Measurements from ENCODE around the gene SOCS1. TPM values are rescaled to one million over a fixed set of nuclear protein-coding genes. Genes with fewer than 3 reads are reported as not detected.

SOCS1 gene
- total RNA-seq, 4 donors from 2014 or later = 1.1 to 5.5 (median 3.1) TPM

DNA sequence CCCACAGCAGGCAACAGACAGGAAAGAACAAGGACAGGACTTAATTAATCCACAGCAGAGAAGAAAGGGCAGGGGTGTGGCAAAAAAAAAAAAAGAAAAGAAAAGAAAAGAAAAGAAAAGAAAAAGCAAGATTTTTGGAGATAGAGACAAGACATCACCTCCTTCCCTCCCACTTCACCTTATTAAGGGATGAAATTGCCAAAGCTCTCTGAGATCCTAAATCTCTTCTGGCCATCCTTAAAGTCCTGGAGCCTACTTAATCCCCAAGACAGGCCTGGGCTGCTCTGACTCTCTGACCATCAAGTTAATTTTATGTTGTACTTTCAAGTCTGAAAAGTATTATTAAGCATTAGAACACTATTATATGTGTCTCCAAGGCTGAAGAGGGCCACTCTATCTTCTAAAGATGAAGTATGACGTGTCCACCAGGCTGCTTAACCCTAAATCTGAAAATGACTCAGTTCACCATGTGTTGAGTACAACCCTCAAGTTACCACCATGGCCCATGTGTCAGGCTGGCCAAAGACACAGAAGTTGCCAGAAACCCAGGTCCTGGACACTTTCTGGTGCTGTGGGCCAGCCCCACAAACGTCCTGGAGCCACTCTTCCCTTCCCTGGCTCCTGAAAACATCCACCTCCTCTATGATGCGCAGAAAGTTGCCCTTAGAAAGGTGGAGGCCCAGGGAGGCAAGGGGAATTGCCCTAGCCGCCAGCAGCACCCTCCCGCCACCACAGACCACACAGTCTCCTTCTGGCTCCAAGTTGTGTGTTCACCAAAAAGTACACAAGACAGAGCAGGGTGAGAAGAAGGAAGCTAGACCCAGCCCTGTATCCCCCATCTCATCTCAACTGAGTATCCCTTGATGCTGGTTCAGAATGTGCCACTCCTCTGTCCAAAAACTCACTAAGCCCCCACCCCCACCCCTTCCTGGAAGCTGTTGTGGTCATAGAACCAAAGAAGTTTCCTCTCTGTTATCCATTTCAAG, 2.7 kb downstream of the SOCS1 start:
- intact Hi-C loops (cut with DNase I; ENCODE audit: low total_unique reads) (loop anchor here (10.0 kb wide), 1 partner anchor 509 kb away; the partner anchor contains the start of gene NUBP1), in situ Hi-C loops (cut with MboI; ENCODE audit: low sequenced_read_pairs in 4 of 4) (no loop called here)
- no peak for TF ChIP-seq POLR2A (IDR thresholded peaks at IDR 0.05)
- TF ChIP-seq, protein P1, sequence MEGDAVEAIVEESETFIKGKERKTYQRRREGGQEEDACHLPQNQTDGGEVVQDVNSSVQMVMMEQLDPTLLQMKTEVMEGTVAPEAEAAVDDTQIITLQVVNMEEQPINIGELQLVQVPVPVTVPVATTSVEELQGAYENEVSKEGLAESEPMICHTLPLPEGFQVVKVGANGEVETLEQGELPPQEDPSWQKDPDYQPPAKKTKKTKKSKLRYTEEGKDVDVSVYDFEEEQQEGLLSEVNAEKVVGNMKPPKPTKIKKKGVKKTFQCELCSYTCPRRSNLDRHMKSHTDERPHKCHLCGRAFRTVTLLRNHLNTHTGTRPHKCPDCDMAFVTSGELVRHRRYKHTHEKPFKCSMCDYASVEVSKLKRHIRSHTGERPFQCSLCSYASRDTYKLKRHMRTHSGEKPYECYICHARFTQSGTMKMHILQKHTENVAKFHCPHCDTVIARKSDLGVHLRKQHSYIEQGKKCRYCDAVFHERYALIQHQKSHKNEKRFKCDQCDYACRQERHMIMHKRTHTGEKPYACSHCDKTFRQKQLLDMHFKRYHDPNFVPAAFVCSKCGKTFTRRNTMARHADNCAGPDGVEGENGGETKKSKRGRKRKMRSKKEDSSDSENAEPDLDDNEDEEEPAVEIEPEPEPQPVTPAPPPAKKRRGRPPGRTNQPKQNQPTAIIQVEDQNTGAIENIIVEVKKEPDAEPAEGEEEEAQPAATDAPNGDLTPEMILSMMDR (IDR thresholded peaks at IDR 0.05 in 4 of 5, conservative IDR thresholded peaks at IDR 0.05 in 1 of 5) = no peak
- ATAC-seq (no peak), DNase-seq (no peak)
- Histone ChIP-seq H3K27ac (peak overlapping the region in 3 of 4 donors; percentile 3 to 42 (median 24)), H3K4me1 (peaks cover 10 to 15% of the 10 kb centered on the region in 2 donors), H3K27me3 (no peaks in the 10 kb centered on the region), H3K9me3 (no peaks in the 10 kb centered on the region), H3K4me3 (peak overlapping the region in 3 of 4 donors; percentile 79 to 94 (median 88)), H3K36me3 (no peaks in the 10 kb centered on the region)

DNA sequence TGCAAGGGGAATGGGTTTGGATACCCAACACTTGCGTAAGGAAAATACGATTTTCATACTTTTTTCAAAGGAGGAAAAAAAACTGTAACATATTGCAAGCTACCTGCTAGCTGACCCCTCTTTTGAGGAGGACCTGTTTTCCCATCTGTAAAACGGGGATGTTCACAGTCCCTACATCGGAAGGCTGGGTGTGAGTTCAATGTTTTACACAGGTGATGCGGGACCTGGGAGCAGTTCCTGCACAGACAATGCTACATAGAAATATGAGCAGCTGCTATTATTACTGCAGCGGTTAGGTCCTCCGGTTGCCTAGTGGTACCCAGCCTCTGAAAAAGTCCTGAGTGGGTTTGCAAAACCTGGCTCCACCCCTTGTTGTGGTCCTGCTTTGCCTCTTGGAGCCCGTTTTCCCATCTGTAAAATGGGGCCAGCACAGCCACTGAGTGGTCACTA, 3.5 kb downstream of the SOCS1 start:
- Histone ChIP-seq H3K36me3 (no peaks in the 10 kb centered on the region), H3K4me3 (no peak overlapping the region), H3K4me1 (peaks cover 10 to 14% of the 10 kb centered on the region in 2 donors), H3K9me3 (no peaks in the 10 kb centered on the region), H3K27ac (no peak overlapping the region), H3K27me3 (no peaks in the 10 kb centered on the region)
- DNase-seq (no peak), ATAC-seq (no peak)
- in situ Hi-C loops (cut with MboI; ENCODE audit: low sequenced_read_pairs in 4 of 4) = no loop called here
- no peak for TF ChIP-seq POLR2A (IDR thresholded peaks at IDR 0.05)
- TF ChIP-seq, protein P1 (IDR thresholded peaks at IDR 0.05 in 4 of 5, conservative IDR thresholded peaks at IDR 0.05 in 1 of 5) = no peak
- intact Hi-C loops (cut with DNase I; ENCODE audit: low total_unique reads) = loop anchor here (10.0 kb wide), 1 partner anchor 508 kb away; the partner anchor contains the start of gene NUBP1

DNA sequence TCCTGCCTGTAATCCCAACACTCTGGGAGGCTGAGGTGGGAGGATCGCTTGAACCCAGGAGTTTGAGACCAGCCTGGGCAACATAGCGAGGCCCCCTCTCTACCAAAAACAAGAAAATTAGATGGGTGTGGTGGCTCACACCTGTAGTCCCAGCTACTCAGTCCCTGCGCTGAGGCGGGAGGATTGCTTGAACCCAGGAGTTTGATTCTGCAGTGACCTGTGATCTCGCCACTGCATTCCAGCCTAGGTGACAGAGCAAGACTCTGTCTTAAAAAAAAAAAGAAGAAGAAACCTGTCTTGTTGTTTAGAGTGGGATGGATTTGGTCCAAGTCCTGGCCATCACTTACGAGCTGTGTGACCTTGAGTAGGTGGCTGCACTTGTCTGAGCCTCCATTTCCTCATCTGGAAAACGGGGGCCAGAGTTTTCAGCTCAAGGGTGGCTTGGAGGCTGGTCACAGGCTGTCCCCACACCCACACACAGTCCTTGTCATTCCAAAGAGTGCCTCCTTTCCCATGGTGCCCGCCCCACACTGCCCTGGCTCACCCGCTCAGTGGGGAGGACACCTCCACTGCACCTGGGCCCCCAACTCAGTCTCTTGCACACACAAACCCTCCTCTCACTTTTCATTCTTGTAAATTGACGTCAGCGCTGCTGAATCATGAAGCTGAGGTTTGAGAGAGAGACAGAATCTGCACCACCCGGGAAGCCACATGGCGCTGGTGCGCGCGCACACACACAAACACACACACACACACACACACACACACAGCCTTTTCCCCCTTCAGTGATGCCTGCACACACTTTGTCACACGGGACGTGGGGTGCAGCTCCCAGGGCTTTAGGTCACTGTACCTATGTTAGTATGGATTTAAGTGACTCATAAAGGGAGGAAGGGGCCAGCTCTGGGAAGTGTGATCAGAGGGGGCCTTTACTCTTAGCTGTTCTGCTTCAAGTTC, 4.2 kb downstream of the SOCS1 start:
- ATAC-seq (no peak), DNase-seq (no peak)
- in situ Hi-C loops (cut with MboI; ENCODE audit: low sequenced_read_pairs in 4 of 4) = no loop called here
- no peaks in the 10 kb centered on the region for H3K36me3 ChIP-seq
- H3K4me3 ChIP-seq = no peak overlapping the region
- TF ChIP-seq POLR2A (IDR thresholded peaks at IDR 0.05) = no peak
- TF ChIP-seq, protein P1 (IDR thresholded peaks at IDR 0.05 in 4 of 5, conservative IDR thresholded peaks at IDR 0.05 in 1 of 5) = no peak
- no peak overlapping the region for H3K27ac ChIP-seq
- H3K27me3 ChIP-seq = no peaks in the 10 kb centered on the region
- H3K4me1 ChIP-seq = peaks cover 7% of the 10 kb centered on the region in 2 donors
- no peaks in the 10 kb centered on the region for H3K9me3 ChIP-seq
- intact Hi-C loops (cut with DNase I; ENCODE audit: low total_unique reads) = loop anchor here (10.0 kb wide), 1 partner anchor 507 kb away; the partner anchor contains the start of gene NUBP1

DNA sequence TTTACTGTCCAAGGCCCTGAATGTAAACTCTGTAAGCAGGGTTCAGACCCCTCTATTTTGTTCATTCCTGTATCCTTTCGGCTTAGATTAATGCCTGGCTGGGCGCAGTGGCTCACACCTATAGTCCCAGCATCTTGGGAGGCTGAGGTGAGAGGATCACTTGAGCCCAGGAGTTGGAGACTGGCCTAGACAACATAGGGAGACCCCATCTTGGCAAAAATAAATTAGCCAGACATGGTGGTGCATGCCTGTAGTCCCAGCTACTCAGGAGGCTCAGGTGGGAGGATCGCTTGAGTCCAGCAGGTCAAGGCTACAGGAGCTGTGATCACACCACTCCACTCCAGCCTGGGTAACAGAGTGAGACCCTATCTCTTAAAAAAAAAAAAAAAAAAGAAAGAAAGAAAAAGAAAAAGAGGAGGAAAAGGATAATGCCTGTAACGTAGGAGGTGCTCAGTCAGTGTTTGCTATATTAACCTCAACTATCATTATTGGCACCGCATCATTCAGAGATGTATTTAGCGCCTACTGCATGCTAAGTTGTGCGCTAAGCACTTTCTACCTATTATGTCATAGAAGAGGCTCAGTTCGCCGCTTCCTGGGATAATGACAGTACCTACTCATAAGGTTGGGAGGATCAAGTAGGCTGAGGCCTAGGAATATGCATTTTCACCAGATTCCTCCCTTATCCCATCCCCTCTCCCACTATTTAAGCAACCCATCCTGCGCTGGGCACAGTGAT, 5.0 kb downstream of the SOCS1 start:
- Histone ChIP-seq H3K4me3 (no peak overlapping the region), H3K27ac (no peak overlapping the region), H3K9me3 (no peaks in the 10 kb centered on the region), H3K36me3 (no peaks in the 10 kb centered on the region), H3K27me3 (no peaks in the 10 kb centered on the region), H3K4me1 (peaks cover 4 to 7% of the 10 kb centered on the region in 2 donors)
- in situ Hi-C loops (cut with MboI; ENCODE audit: low sequenced_read_pairs in 4 of 4) (no loop called here), intact Hi-C loops (cut with DNase I; ENCODE audit: low total_unique reads) (loop anchor here (10.0 kb wide), 1 partner anchor 506 kb away; the partner anchor contains the start of gene NUBP1)
- TF ChIP-seq, protein P1 (IDR thresholded peaks at IDR 0.05 in 4 of 5, conservative IDR thresholded peaks at IDR 0.05 in 1 of 5) = no peak
- TF ChIP-seq POLR2A (IDR thresholded peaks at IDR 0.05) = no peak
- no peak for DNase-seq
- ATAC-seq = no peak
